AG09319 (cell line): Measurements from ENCODE around the gene PNKP.

Experiments
- DNase-seq: peaks from one replicate; pipeline ENCODE4 v3.0.0-alpha.2; 2010; ENCODE audit warnings: low read depth; ENCODE audit errors: extremely low read depth
- TF ChIP-seq, protein P1 (sequence below): IDR thresholded peaks from 2 replicates; pipeline ENCODE4 v1.5.1; 2011; ENCODE audit warnings: low read depth, mild to moderate bottlenecking, inconsistent platforms, low read length, moderate library complexity

PNKP gene

DNA sequence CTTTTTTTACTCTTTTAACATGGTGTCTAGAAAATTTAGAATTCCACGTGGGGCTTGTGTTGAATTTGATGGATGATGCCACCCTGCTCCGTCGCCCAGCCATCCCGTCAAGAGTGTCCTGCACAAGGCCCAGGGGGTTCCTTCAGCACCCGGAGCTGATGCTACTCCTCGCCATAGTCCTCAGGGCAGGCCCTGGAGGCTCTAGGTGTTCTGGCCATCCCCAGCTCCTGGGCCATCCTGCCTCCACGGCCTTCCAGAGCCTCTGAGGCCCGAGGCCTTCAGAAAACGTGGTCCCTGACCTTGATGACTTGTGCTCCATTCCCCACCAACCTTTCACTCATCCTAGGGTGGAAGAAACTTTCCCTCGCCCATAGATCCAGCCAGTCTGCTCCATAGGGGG lies 6.5 kb upstream of the PNKP start:
- no peak for DNase-seq
- TF ChIP-seq, protein P1, sequence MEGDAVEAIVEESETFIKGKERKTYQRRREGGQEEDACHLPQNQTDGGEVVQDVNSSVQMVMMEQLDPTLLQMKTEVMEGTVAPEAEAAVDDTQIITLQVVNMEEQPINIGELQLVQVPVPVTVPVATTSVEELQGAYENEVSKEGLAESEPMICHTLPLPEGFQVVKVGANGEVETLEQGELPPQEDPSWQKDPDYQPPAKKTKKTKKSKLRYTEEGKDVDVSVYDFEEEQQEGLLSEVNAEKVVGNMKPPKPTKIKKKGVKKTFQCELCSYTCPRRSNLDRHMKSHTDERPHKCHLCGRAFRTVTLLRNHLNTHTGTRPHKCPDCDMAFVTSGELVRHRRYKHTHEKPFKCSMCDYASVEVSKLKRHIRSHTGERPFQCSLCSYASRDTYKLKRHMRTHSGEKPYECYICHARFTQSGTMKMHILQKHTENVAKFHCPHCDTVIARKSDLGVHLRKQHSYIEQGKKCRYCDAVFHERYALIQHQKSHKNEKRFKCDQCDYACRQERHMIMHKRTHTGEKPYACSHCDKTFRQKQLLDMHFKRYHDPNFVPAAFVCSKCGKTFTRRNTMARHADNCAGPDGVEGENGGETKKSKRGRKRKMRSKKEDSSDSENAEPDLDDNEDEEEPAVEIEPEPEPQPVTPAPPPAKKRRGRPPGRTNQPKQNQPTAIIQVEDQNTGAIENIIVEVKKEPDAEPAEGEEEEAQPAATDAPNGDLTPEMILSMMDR = no peak

DNA sequence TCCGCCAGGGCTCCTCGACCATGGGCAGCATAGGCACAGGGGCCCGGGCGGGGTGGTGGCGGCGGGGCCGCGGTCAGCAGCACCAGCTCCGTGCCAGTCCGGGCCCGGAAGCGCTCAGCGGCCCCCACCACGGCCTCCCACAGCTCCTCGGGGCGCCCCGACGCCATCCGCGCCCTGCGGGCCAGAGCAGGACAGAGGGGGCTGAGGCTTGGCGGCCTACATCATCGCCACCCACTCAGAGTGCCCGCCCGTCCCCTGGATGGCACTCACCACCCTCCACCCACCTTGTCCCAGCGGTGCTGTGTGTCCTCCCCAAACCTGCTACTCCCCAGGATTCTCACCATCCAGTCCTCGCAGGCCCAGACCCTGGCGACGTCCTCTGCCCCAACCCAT lies 5.7 kb upstream of the PNKP start:
- TF ChIP-seq, protein P1 = no peak
- no peak for DNase-seq

DNA sequence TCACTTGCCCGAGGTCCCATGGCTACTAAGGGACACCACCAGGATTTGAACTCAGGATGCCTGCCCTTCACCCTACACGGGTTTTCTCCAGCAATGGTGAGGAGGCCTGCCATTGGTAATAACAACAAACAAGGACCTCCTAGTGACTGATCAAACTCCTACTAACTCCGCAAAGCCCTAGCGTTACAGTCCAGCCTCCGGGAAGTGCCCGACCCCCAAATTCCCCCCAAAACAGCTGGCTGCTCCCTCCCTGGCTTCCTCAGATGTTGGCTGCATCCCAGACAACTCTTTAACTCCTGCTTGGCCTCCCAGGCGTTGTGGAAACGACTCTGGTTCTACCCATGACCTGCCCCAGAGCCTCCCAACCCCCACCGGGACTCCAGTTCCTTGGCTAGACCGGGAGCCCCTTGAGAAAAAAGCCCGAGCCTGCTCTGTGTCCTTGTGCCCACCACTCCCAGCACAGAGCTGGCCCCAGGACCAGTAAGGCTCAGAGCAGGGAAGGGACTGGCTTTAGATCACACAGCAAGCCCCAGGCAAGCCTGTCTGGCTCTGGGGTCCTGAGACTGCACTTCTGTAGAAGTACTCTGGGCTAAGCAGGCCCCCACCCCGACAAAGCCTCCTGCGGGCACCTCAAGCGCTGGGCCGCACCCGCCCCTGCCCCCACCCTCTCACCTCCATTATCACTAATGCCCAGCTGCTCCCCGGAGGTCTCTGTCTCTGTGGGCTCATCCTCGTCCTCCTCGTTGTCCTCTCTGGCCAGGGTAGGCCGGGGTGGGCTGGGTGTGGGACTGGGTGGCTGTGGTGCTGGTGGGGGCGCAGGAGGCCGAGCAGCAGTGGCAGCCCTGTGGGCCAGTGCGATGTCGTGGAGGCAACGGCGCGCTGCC lies 5.1 kb upstream of the PNKP start:
- no peak for DNase-seq
- TF ChIP-seq, protein P1 = no peak

DNA sequence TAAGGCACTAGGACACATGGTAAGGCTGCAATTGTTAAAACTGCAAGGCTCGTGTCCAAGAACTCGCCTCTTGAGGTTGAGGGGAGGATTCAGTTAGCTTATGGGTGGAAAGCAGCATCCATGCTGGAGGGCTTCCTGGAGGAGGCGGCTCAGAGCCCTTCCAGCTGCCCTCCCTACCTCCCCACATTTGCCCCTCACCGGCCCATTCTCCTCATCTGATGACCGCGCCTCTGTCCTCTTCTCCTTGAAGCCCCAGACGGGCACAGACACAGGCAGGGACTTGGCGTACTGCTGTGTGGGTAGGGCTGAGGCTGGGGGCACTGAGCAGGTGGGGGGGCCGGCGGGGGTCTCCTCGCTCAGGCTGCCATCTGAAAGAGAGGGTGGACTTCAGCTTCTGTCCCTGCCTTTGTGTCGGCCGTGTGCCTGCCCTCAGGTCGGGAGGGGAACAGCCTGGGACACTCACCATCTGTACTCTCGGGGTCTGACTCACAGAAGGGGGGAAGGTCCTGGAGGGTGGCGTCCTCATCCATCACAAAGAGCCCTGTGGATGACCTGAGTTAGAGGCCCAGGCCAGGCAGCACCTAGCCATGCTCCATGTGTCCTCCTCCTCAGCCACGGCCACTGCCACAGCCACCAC lies 4.1 kb upstream of the PNKP start:
- TF ChIP-seq, protein P1 = no peak
- DNase-seq = no peak

DNA sequence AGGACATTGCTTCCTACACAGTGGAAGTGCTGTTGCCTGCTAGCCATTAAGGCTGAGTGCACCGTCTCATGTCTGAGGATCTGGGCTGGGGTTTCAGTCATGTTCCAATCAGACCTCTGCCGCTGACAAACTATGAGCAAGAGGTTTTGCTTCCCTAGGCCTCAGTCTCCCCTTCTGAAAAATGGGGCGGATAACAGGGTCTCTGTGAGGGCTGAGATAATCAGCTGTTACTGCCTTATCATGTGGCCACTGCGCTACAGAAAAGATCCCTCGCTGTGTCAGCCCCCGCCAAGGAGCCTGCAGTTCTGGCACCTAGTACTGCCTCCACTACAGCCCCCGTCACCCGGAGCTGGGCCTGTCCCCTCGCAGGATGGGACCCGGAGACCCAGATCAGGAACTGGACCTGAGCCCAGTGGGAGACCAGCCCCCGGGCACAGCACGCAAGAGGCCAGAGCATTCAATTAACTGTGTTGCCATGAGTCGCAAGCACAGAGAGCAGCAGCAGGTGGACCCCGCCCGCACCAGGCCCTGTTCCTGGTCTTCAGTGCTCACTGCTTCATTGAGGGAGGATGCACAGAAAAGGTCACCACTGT lies 3.0 kb upstream of the PNKP start:
- DNase-seq = no peak
- TF ChIP-seq, protein P1 = no peak

DNA sequence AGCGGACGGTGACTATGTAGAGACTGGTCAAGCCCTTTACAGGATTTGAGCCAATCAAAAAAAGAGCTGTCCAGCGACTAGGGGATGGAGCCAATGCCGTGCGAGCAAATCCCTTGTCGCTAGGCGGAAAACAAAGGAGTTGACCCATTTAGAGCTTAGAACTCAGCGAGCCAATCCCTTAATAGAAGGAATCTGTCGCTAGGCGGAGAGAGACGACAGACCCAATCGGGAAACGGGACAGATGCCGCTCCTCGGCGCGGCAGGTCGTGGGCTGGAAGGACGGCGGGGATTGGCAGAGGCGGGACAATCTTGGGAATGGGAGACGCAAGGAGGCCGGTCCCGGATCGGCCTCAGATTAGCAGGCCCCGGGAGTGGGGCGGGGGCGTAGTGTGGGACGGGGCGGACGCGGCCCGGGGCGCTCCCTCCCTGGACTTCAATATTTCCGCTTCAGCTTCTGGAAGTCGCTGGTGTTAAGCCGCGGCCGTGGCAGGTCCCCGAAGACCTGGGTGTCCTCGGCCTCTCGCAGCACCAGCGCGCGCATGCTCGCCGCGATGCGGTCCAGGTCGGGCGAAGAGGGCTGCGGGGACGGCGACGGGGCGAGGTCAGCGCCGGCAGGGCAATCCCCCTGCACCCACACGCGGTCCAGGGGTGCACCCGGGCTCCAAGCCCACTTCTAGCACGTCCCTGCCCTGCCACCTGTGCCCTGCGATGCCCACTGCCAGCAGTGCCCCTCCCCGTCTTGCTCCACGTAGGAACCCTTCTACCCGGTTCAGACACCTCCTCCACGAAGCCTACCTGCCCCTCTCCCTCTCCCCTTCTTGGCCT lies 2.3 kb upstream of the PNKP start:
- DNase-seq = peak; percentile 100
- TF ChIP-seq, protein P1 = no peak
